HG03432 (cell line): Measurements from ENCODE around the gene NUDT8.

Experiments
- ATAC-seq: cut with Tn5 transposase; IDR thresholded peaks from one replicate; pipeline ENCODE4 v1.9.1; 2021; ENCODE audit warnings: mild to moderate bottlenecking, moderate library complexity; ENCODE audit not compliant: unreplicated experiment

NUDT8 gene, protein sequence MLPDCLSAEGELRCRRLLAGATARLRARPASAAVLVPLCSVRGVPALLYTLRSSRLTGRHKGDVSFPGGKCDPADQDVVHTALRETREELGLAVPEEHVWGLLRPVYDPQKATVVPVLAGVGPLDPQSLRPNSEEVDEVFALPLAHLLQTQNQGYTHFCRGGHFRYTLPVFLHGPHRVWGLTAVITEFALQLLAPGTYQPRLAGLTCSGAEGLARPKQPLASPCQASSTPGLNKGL

GRCh38 chr11:67629386-67630227 lies at the start of gene NUDT8:
TSS of gene NUDT8 (minus strand) at chr11:67629937. CDS start at chr11:67629911, 26 bp downstream.
- ATAC-seq, result peak; percentile 55

DNA sequence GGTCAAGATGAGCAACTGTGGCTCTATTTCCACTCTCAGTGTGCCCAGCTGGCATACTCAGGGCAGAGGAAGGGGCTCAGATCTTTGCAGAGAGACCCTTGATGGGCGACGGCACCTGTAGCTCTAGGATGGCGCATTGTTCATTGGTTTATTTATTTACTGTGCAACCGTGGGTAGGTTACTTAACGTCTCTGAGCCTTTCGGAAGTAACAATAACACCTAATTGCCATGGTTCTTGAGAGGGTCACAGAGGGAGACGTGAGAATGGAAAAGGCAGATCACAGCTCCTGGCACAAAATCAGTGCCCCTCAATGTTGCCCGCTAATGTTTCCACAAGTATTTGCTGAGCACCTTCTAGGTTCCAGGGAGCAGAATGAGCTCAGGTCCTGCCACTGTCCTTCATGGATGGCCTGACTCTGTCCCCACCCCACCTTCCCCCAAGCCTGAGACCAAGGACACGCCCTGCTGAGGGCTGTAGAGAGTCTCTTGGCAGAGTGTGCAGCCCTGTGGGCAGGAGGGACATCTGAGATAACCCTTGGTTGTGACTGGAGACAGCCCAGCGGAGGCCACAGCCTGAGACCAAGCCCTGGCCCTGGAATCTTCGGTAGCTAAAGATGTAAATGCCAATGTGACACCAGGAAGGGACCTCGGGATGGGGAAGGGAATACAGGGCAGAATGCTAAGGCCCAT lies 45.5 kb upstream of the NUDT8 start:
- no peak for ATAC-seq

- no peak for ATAC-seq
These were observed 44.7 kb upstream of the NUDT8 start, which contains the start of gene ALDH3B2 for GRCh38 chr11:67674442-67674871. TSS of gene ALDH3B2 (minus strand) at chr11:67674623. CDS start at chr11:67666935, 7,688 bp downstream.

DNA sequence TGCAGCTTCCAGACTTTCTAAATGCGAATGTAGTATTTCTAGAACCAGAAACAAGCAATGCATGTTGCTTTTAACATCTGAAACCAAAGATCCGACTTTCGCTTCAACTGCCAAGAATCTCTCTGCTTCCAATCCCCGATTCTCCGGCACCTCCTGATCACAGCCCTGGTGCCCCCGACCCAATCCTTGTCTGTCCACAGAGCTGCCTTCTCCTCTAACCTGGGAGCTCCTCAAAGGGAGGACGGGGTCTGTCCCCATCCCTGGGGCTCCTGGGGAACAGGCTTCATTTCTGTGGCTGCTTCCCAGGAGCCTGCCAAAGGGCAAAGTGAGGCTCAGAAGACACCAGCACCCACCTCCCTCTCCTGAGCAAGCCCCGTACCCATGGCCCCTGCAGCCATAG lies 44.2 kb upstream of the NUDT8 start:
- no peak for ATAC-seq

DNA sequence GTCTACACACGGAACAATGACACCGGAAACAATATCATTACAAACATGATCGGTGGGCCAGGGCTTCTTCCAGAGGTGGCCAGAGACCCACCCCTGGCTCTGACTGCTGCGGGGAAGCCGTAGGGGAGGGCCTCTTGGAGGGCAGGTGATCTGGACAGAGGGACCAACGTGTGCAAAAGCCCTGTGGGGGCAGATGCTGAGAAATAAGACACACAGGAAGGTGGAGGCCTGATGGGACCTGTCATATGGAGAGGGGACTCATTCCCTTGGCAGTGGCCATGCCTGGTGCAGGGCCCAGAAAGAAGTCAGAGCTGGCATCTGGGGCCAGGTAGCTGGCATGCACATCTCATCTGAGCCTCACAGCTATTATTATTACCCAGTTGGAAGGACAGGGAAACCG lies 43.6 kb upstream of the NUDT8 start:
- ATAC-seq, result no peak

DNA sequence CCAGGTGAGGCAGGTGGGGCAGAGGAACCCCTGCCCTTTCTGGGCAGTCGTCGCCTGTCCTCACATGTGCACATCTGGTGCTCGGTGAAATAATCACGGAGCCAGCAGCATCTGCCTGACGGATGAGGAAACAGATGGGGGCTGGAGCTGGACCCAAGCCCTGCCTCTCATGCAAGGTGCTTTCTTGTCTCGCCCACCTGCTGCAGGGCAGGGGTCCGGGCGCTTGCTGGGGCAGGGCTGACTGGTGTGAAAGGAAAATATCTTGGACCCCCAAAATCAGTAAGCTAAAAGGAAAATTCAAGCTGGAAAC lies 41.4 kb upstream of the NUDT8 start:
- no peak for ATAC-seq

GRCh38 chr11:67670316-67671210 lies 40.8 kb upstream of the NUDT8 start:
- no peak for ATAC-seq

GRCh38 chr11:67668192-67668551 lies 38.4 kb upstream of the NUDT8 start:
- ATAC-seq, result no peak

DNA sequence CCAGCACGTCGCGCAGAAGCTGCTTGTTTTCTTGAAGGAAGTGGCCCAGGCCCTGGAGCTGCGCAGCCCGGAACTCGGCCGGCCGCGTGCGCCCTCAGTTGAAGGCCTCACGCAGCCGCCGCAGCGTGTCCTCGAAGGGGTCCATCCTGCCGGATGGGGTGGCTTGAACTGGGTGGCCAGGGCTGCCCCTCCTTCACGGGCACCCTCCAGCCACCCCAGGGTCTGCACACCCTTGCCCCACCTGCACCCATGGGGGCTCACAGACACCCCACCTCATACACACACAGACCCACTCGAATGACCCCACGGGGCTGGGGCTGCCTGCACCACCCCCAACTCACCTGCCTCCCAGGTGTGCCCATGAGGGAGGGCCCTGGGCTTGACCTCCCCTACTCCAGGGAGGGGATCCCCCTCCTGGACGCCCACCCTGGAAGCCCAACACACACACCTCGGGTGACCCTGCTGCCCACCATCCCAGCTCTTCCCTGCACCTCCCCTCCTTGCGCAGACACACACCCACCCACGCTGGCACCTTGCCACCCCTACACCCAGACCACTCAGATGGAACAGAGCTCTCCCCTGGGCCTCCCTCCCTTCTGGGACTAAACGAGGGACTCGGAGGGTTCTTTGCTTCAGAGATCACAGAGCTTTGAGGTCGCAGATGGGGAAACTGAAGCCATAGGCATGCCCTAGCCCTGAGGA lies 37.9 kb upstream of the NUDT8 start:
- no peak for ATAC-seq

GRCh38 chr11:67666676-67667489 lies 37.1 kb upstream of the NUDT8 start:
- ATAC-seq, result no peak

- ATAC-seq, result no peak
These were observed 36.5 kb upstream of the NUDT8 start for GRCh38 chr11:67666303-67666645.

DNA sequence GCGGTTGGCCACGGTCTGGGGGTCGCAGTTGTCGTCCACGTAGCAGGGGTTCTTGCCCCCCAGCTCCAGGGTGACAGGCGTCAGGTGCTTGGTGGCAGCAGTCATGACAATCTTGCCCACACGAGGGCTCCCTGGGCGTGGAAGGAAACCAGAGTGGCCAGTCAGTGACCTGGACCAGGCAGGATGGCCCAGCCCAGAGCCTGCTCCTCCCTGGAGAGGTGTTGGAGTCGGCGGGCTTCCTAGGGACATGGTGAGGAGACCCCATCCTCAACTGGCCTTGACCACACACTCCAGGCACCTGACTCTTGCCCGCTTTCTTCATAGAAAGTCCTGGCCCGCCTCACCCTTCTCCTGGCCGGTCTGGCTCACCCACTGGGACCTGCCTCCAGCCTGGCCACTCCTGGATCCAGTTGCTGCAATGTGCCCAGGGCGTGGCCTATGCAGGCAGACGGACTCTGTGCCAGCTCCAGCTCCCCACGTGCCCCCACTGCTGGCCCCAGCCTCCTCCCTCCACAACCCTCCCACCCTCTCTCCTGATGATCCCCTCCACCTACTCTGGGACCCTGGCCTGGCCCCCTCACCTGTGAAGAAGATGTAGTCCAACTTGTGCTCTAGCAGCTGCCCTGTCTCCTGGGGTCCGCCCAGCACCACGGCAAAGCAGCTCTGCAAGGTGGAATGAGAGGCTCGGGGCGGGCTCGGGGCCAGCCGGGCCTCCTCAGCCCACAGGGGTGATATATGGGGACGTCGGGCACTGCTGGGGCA lies 36.0 kb upstream of the NUDT8 start:
- no peak for ATAC-seq

- no peak for ATAC-seq
These were observed 35.2 kb upstream of the NUDT8 start for GRCh38 chr11:67664696-67665540.

- ATAC-seq, result no peak
These were observed 34.5 kb upstream of the NUDT8 start for GRCh38 chr11:67664213-67664585.

GRCh38 chr11:67663532-67664212 lies 33.9 kb upstream of the NUDT8 start:
- no peak for ATAC-seq

DNA sequence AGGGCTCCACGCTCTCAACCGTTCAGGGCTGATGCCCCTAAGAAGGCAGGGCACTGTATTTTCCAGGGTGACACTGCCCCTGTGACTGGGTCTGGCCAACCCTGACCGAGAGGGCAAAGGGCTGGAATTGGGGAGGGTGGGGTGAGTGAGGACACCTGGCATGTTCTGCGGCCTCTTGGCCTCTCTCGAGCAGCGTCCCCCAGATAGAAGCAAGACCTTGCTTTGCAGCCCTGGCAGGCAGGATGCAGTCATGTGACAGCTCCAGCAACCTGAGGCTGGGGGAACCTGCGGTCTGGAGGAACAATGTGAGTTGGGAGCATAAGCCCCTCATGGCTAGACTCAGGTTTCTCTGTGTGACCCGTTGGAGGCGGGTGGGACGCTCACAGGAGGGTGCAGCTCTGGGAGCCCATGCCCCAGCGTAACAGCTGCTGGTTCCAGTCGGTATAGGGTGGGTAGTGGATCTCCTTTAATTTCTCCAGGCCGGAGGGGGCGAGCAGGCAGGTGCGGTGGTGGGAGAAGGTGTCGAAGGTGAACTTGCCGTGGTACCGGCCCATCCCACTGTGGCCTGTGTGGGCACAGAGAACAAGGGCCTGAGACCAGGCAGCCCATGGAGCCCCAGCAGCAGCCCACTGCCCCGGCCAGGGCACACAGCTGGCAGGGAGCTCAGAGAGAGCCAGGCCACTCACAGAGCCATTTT lies 33.2 kb upstream of the NUDT8 start:
- ATAC-seq, result no peak
